Measurements from ENCODE around the gene TBXAS1.
"Not testable (repeated sequence)": the region's sequence is repeated elsewhere in the genome, so short reads cannot be mapped to it uniquely, and the experiment has no call there.

TBXAS1 gene

GRCh38 chr7:139915864-139916716 lies 87.0 kb downstream of the TBXAS1 start:
- DNase-seq: no peak

GRCh38 chr7:139916717-139917395 lies 87.8 kb downstream of the TBXAS1 start:
- no peak for DNase-seq

- DNase-seq: no peak
Measured at GRCh38 chr7:139917851-139918250, 88.8 kb downstream of the TBXAS1 start.

DNA sequence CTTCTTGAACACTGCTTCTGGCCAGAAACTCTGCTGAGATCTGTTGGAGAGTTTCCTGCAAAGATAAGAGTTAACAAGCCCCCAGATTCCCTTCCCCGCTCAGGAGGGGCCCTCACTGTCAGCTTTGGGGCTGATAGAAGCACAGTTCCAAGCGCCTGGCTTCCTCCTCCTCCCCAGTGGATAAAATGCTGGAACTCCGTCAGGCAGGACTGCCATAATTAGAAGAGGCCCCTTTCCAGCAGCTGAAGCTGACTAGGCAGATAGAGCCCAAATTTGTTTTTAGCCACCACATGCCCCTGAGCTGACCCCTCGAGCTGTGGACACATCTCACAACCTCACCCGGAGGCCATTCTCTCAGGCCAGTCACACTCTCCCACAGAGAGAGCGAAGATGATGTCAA lies 89.4 kb downstream of the TBXAS1 start:
- no peak for DNase-seq

DNA sequence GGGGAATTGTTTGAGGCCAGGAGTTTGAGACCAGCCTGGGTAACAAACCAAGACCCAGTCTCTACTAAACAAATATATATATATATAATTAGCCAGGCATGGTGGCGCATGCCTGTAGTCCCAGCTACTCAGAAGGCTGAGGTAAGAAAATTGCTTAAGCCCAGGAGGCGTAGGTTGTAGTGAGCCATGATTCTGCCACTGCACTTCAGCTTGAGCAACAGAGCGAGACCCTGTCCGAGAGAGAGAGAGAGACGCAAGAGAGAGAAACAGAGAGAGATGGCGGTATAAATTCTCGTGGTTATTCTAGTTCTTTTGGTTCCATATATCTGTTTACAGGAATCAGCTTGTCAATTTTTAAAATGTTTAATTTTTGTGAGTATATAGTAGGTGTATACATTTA lies 94.0 kb downstream of the TBXAS1 start:
- no peak for DNase-seq

GRCh38 chr7:139924461-139924860 lies 95.4 kb downstream of the TBXAS1 start:
- no peak for DNase-seq

GRCh38 chr7:139929221-139929620 lies 100.2 kb downstream of the TBXAS1 start:
- DNase-seq: not testable (repeated sequence)

DNA sequence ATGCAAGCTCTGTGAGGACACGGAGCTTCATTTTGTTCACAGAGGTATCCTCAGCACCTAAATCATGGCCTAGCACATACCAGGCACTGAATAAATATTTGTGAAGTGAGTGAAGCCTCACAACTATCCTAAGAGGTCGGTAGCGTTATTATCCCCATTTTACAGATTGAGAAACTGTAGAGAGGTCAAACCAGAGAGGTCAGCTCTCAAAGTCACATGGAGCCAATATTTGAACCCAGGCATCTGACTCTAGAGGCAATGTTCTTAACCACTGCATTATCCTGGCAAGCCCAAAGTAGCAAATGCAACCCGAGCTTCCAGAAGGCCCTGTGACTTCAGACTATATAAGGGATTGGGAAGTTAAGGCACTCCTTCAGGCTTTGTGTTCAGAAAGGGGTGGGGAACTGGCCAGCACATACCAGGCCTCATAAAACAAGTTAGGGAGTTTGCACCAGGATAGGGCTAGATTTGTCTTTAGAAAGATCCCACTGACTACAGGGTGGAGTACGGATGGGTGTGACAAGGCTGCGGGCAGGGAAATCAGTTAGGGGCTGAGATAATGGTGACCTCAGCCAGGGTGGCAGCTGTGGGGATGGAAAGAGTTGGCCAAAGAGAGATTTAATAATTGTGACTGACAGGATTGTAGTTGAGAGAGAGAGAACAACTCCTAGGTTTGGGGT lies 101.4 kb downstream of the TBXAS1 start:
- DNase-seq: no peak

DNA sequence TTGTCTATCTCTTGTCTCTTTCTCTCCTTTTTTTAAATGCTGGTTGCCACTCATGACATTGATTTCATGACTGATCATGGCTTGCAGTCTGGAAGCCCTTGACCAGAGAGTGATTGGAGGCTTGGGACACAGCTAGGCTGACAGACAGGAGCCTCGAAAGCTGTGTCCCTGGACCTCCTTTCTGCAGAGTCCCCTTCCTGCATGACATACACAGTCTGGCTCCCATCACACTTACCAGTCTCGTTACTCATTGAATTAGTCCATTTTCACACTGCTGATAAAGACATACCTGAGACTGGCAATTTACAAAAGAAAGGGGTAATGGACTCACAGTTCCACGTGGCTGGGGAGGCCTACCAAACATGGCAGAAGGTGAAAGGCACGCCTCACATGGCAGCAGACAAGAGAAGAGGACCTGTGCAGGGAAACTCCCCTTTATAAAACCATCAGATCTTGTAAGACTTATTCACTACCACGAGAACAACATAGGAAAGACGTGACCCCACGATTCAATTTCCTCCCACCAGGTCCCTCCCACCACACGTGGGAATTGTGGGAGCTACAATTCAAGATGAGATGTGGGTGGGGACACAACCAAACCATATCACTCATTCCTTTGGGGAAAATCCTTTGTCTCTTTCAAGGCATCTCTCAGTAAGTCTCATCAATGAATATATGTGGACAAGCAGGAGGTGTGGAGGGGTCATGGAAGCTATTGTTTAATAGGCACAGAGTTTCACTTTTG lies 102.3 kb downstream of the TBXAS1 start:
- no peak for DNase-seq

DNA sequence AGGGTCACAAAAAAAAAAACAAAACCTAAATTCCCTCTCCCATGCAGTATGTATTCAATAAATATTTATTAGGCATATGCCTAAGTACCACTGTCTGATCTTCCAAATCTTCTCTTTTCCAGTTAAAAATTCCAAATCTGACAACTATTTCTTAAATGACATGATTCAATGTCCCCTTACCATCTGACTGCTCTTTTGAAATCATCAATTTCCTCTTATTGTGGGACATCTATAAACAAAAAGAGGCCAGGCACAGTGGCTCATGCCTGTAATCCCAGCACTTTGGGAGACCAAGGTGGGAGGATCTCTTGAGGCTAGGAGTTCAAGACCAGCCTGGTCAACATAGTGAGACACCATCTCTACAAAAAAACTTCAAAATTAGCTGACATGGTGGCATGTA lies 103.5 kb downstream of the TBXAS1 start:
- DNase-seq: no peak

DNA sequence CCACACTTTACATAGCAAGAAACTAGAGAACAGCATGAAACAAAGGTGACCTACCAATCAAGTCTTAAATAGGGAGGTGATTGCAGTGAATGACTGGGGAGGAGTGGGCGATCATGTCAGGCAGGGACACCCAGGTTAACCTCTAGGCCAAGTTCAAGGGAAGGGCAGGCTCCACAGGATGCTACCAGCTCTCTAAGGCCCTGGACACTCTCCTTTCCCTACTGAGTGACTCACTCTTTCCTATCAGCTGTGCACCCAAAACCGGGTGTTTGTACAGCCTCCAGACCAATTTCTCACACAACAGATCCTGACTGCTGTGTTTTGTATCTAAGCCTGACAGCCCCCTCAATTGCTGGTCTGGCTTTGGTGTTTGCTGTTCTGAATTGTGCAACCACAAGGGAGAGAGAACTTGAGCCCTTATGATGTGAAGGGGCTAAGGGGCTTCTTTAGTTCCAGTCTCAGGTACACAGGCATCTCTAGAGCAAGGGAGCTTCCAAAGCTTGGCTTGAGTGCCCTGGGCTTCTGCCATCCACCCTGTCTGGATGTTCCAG lies 107.8 kb downstream of the TBXAS1 start:
- DNase-seq: no peak

GRCh38 chr7:139937715-139938114 lies 108.7 kb downstream of the TBXAS1 start:
- DNase-seq: no peak

GRCh38 chr7:139940866-139941265 lies 111.8 kb downstream of the TBXAS1 start:
- no peak for DNase-seq

- no peak for DNase-seq
Measured at GRCh38 chr7:139941421-139941820, 112.4 kb downstream of the TBXAS1 start.

- no peak for DNase-seq
Measured at GRCh38 chr7:139941866-139942265, 112.8 kb downstream of the TBXAS1 start.

DNA sequence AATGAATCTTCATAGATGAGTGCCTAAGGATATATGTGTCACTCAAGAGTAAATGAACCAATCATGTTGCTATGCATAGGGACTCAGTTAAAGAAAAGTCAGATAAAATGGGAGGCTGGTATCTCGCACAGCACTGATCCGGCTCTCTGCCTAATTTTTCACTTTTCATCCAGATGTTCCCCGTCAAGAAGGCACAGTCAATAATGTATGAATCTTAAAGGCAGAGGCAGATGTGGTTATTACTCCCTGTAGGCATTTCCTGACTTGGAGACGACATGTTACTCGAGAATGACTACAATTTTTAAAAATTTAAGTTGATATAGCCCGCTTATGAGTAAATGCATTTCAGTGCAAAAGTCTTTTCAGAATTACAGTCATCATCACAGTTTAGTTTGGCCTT lies 113.6 kb downstream of the TBXAS1 start:
- DNase-seq: no peak

DNA sequence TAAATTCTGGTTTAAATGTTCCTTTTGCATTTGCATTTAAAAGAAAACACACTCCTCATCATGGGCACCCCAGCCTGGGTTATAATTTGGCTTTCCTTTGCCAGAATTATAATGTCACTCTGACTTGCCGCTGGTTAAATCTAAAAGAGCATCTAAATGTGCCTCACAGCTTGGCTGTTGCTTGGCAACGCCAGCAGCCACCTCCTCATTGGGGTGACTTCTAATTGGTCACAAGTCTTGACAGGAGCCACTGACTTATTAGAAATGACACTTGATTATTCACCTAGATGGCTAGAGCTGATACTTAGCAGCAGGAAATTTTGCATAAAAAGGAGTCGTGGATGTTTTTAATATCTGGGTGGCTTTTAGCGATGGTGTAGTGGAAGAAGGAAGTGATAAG lies 114.3 kb downstream of the TBXAS1 start:
- peak; percentile 47 for DNase-seq

GRCh38 chr7:139944248-139944647 lies 115.2 kb downstream of the TBXAS1 start:
- no peak for DNase-seq

DNA sequence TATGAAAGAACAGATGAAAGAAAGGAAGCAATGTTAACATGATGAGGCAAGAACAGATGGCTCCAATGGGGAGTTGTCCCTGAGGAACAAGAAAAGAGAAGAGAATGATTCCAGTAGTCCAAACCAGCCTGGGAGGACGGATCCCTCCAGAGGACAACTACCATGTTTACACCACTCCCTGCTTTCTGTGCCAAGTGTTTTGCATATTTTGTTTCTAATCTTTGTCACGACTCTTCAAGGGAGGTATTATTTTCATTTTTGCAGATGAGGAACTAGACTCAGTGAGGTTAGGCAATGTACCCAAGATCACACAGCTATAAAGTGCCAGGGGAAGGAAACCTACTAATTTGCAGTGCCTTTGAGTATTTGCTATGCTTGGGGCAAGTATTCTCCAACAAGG lies 117.5 kb downstream of the TBXAS1 start:
- DNase-seq: no peak

DNA sequence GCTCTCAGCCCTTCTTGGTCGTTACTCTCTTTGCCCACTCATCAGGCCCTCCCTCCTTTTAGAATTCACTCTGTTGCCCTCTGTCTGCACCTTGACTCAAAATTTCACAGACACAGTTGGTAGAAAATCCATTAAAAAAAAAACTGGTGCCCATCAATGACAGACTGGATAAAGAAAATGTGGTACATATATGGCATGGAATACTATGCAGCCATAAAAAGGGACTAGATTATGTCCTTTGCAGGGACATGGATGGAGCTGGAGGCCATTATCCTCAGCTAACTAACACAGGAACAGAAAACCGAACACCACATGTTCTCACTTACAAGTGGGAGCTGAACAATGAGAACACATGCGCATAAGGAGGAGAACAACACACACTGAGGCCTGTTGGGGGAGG lies 118.0 kb downstream of the TBXAS1 start:
- DNase-seq: no peak

DNA sequence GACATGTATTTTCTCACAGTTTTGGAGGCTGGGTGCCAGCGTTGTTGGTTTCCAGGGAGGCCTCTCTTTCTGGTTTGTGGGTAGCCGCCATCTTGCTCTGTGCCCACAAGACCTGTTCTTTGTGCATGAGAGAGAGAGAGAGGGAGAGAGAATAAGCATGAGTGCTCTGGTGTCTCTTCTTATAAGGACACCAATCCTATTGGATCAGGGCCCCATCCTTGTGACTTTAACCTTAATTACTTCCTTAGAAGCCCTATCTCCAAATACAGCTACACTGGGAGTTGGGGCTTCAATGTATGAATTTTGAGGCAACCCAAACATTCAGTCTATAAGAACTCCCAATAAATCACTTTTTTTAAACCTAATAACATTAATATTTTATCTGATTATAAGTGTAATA lies 119.1 kb downstream of the TBXAS1 start:
- DNase-seq: no peak

- DNase-seq: no peak
Measured at GRCh38 chr7:139948587-139949335, 119.7 kb downstream of the TBXAS1 start.

Data from NCI-H2227 treated with DMSO at 0.1 percent for 48 hours (cell line).